ENCODE measurements around the gene SERF2. TPM values are rescaled to one million over a fixed set of nuclear protein-coding genes. Genes with fewer than 3 reads are reported as not detected.

Gene SERF2
- total and polyA plus RNA-seq, 2 of the 13 experiments (the other 11 are each of a cell fraction or from before 2014, with no cell fraction given) = 811 to 1,257 TPM

GRCh38 chr15:43824302-43825246 lies 32.5 kb downstream of the SERF2 start, which contains the start of gene MFAP1 (continued):
- TF ChIP-seq ZNF512 (CRISPR knock-in tag; IDR thresholded peaks at IDR 0.05) = no peak
- no peak for TF ChIP-seq ZNF234 (CRISPR knock-in tag; conservative IDR thresholded peaks at IDR 0.05)
- peak; percentile 74 for TF ChIP-seq ZNF639 (CRISPR knock-in tag; conservative IDR thresholded peaks at IDR 0.05)
- peak; percentile 10; the same call in 1 of the 2 replicates for TF ChIP-seq FOXK2 (IDR thresholded peaks at IDR 0.05)
- TF ChIP-seq, protein P1, sequence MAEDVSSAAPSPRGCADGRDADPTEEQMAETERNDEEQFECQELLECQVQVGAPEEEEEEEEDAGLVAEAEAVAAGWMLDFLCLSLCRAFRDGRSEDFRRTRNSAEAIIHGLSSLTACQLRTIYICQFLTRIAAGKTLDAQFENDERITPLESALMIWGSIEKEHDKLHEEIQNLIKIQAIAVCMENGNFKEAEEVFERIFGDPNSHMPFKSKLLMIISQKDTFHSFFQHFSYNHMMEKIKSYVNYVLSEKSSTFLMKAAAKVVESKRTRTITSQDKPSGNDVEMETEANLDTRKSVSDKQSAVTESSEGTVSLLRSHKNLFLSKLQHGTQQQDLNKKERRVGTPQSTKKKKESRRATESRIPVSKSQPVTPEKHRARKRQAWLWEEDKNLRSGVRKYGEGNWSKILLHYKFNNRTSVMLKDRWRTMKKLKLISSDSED (CRISPR knock-in tag; IDR thresholded peaks at IDR 0.05) = no peak
- TF ChIP-seq REPIN1 (CRISPR knock-in tag; IDR thresholded peaks at IDR 0.05; ENCODE audit: borderline replicate concordance, low read depth) = peak; percentile 81; the same call in 1 of the 2 replicates
- TF ChIP-seq BATF2 (CRISPR knock-in tag; IDR thresholded peaks at IDR 0.05) = no peak
- TF ChIP-seq TSC22D2 (CRISPR knock-in tag; IDR thresholded peaks at IDR 0.05; ENCODE audit: borderline replicate concordance) = no peak; the same call in 1 of the 2 replicates
- TF ChIP-seq PCBP2 (optimal IDR thresholded peaks at IDR 0.05; ENCODE audit: low read depth, low read length, poor library complexity, severe bottlenecking) = no peak
- no peak for TF ChIP-seq ZNF839 (CRISPR knock-in tag; IDR thresholded peaks at IDR 0.05; ENCODE audit: borderline replicate concordance)
- no peak for TF ChIP-seq TEAD2 (CRISPR knock-in tag; IDR thresholded peaks at IDR 0.05)
- 0 out of 2 replicates have a peak, but pooled peaks have one; percentile 48 for TF ChIP-seq TOPORS (CRISPR knock-in tag; IDR thresholded peaks at IDR 0.05)
- no peak for TF ChIP-seq WIZ (CRISPR knock-in tag; IDR thresholded peaks at IDR 0.05)
- no peak for TF ChIP-seq NPAS2 (CRISPR knock-in tag; IDR thresholded peaks at IDR 0.05; ENCODE audit: borderline replicate concordance)
- TF ChIP-seq, protein P2, sequence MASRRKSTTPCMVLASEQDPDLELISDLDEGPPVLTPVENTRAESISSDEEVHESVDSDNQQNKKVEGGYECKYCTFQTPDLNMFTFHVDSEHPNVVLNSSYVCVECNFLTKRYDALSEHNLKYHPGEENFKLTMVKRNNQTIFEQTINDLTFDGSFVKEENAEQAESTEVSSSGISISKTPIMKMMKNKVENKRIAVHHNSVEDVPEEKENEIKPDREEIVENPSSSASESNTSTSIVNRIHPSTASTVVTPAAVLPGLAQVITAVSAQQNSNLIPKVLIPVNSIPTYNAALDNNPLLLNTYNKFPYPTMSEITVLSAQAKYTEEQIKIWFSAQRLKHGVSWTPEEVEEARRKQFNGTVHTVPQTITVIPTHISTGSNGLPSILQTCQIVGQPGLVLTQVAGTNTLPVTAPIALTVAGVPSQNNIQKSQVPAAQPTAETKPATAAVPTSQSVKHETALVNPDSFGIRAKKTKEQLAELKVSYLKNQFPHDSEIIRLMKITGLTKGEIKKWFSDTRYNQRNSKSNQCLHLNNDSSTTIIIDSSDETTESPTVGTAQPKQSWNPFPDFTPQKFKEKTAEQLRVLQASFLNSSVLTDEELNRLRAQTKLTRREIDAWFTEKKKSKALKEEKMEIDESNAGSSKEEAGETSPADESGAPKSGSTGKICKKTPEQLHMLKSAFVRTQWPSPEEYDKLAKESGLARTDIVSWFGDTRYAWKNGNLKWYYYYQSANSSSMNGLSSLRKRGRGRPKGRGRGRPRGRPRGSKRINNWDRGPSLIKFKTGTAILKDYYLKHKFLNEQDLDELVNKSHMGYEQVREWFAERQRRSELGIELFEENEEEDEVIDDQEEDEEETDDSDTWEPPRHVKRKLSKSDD (CRISPR knock-in tag; IDR thresholded peaks at IDR 0.05; ENCODE audit: low read depth) = 0 out of 2 replicates have a peak, but pooled peaks have one; percentile 50
- no peak for TF ChIP-seq CREBL2 (CRISPR knock-in tag; IDR thresholded peaks at IDR 0.05; ENCODE audit: borderline replicate concordance)

All from HepG2 (cell line).